ENCODE measurements around the gene VOPP1. TPM values are rescaled to one million over a fixed set of nuclear protein-coding genes. Genes with fewer than 3 reads are reported as not detected.

The VOPP1 gene
- total RNA-seq, 1 donor from 2014 or later, result 53.7 TPM

- intact Hi-C loops (cut with DNase I), result no loop called here
Measured at GRCh38 chr7:55526329-55526728, 46.0 kb downstream of the VOPP1 start.

GRCh38 chr7:55524558-55525310 is 47.6 kb downstream of the VOPP1 start:
- no peak for DNase-seq
- Histone ChIP-seq H3K4me1 (no peaks in the 10 kb centered on the region), H3K9me3 (no peaks in the 10 kb centered on the region), H3K27me3 (no peaks in the 10 kb centered on the region), H3K27ac (no peak overlapping the region), H3K36me3 (no peaks in the 10 kb centered on the region), H3K4me3 (no peak overlapping the region)
- ATAC-seq, result peak; percentile 73
- no peak for TF ChIP-seq CTCF (IDR thresholded peaks at IDR 0.05)
- intact Hi-C loops (cut with DNase I), result no loop called here

More at GRCh38 chr7:55526329-55526728, 46.0 kb downstream of the VOPP1 start:
- DNase-seq (no peak), ATAC-seq (no peak)
- Histone ChIP-seq H3K9me3 (no peaks in the 10 kb centered on the region), H3K4me3 (no peak overlapping the region), H3K27me3 (no peaks in the 10 kb centered on the region), H3K27ac (no peak overlapping the region), H3K36me3 (no peaks in the 10 kb centered on the region), H3K4me1 (no peaks in the 10 kb centered on the region)
- TF ChIP-seq CTCF (IDR thresholded peaks at IDR 0.05), result no peak

- H3K27me3 ChIP-seq, result no peaks in the 10 kb centered on the region
Measured at GRCh38 chr7:55523366-55523765, 48.9 kb downstream of the VOPP1 start.

GRCh38 chr7:55521917-55522902 is 50.1 kb downstream of the VOPP1 start:
- intact Hi-C loops (cut with DNase I), result no loop called here
- no peaks in the 10 kb centered on the region for H3K4me1 ChIP-seq
- H3K27me3 ChIP-seq, result no peaks in the 10 kb centered on the region
- H3K9me3 ChIP-seq, result no peaks in the 10 kb centered on the region
- no peak for TF ChIP-seq CTCF (IDR thresholded peaks at IDR 0.05)
- peaks cover 19% of the 10 kb centered on the region for H3K36me3 ChIP-seq
- no peak for ATAC-seq
- DNase-seq, result no peak
- no peak overlapping the region for H3K27ac ChIP-seq
- H3K4me3 ChIP-seq, result no peak overlapping the region

More at GRCh38 chr7:55523366-55523765, 48.9 kb downstream of the VOPP1 start:
- ATAC-seq, result no peak
- peaks cover 7% of the 10 kb centered on the region for H3K36me3 ChIP-seq
- no peaks in the 10 kb centered on the region for H3K9me3 ChIP-seq
- no peak overlapping the region for H3K27ac ChIP-seq
- no peak overlapping the region for H3K4me3 ChIP-seq
- H3K4me1 ChIP-seq, result no peaks in the 10 kb centered on the region
- TF ChIP-seq CTCF (IDR thresholded peaks at IDR 0.05), result no peak
- intact Hi-C loops (cut with DNase I), result no loop called here
- no peak for DNase-seq

- intact Hi-C loops (cut with DNase I), result no loop called here
- Histone ChIP-seq H3K36me3 (peaks cover 22% of the 10 kb centered on the region), H3K27me3 (no peaks in the 10 kb centered on the region), H3K9me3 (no peaks in the 10 kb centered on the region), H3K4me3 (no peak overlapping the region), H3K27ac (no peak overlapping the region), H3K4me1 (no peaks in the 10 kb centered on the region)
- ATAC-seq (no peak), DNase-seq (no peak)
- TF ChIP-seq CTCF (IDR thresholded peaks at IDR 0.05), result no peak
Measured at GRCh38 chr7:55521512-55521911, 50.8 kb downstream of the VOPP1 start.
